Anterior cingulate cortex (tissue), 58 donors: ENCODE data around the gene ASB14.
"Not testable (repeated sequence)": the region's sequence is repeated elsewhere in the genome, so short reads cannot be mapped to it uniquely, and the experiment has no call there.

Experiments used
- DNase-seq, 58 donors: peaks; one replicate each; lab custom pipeline; 2025; lab: John Stamatoyannopoulos, UW

The ASB14 gene

DNA sequence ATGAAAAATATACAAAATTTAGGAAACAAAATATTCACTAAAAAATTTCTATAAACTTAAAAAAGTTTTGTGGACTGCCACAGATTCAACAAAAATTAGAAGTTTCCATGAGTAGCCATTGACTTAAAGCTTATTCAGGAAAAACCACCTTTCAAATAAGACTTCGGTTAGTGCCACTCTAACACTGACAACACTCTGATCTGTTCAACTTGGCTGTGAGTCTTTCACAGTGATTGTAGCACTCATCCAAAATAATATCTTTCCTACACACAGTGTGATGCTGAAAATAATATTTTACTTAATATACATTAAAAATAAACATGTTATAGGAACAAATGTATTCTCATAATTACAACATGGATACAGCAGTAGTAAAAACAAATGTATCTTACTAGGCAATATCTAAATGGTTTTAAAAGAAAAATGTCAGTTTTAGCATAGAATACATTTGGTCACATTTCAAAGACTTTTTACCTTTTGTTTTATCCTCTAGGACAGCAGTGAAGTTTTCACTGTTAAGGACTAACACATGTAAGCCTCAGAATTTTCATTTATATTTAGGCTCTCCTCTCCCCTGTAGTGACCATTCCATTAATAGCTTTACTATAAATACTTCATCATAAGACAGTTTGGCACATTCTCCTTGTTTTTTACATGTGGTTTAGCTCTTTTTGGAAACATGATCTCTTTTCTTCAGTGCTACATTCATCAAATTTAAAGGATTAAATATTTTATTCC is at the start of gene ASB14:
Gene ASB14, minus strand, starts transcription at position 527 of the 738 bp plus-strand sequence. CDS start 652 bp downstream, outside the sequence.
- no peak for DNase-seq

DNA sequence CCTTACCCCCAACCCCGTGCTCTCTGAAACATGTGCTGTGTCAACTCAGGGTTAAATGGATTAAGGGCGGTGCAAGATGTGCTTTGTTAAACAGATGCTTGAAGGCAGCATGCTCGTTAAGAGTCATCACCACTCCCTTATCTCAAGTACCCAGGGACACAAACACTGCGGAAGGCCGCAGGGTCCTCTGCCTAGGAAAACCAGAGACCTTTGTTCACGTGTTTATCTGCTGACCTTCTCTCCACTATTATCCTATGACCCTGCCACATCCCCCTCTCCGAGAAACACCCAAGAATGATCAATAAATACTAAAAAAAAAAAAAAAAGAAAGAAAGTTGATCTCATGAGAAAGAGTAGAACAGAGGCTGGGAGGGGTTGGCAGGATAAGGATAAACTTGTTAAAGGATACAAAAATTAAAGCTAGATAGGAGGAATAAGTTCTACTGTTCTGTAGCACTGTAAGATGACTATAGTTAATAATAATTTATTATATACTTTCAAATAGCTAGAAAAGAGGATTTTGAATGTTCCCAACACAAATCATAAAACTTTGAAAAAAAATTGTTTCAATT is 46.7 kb upstream of the ASB14 start:
- not testable (repeated sequence) for DNase-seq

DNA sequence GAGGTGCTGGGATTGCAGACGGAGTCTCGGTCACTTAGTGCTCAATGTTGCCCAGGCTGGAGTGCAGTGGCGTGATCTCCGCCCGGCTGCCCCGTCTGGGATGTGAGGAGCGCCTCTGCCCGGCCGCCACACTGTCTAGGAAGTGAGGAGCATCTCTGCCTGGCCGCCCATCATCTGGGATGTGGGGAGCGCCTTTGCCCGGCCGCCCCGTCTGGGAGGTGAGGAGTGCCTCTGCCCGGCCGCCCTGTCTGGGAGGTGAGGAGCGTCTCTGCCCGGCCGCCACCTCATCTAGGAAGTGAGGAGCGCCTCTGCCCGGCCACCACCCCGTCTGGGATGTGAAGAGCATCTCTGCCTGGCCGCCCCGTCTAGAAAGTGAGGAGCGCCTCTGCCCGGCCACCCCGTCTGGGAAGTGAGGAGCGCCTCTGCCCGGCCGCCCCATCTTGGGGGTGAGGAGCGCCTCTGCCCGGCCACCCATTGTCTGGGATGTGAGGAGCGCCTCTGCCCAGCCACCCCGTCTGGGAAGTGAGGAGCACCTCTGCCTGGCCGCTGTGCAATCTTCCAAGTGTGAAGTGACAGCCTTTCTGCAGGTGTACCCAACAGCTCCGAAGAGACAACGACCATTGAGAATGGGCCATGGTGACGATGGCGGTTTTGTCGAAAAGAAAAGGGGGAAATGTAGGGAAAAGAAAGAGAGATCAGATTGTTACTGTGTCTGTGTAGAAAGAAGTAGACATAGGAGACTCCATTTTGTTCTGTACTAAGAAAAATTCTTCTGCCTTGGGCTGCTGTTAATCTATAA is 46.0 kb upstream of the ASB14 start:
- not testable (repeated sequence) for DNase-seq

DNA sequence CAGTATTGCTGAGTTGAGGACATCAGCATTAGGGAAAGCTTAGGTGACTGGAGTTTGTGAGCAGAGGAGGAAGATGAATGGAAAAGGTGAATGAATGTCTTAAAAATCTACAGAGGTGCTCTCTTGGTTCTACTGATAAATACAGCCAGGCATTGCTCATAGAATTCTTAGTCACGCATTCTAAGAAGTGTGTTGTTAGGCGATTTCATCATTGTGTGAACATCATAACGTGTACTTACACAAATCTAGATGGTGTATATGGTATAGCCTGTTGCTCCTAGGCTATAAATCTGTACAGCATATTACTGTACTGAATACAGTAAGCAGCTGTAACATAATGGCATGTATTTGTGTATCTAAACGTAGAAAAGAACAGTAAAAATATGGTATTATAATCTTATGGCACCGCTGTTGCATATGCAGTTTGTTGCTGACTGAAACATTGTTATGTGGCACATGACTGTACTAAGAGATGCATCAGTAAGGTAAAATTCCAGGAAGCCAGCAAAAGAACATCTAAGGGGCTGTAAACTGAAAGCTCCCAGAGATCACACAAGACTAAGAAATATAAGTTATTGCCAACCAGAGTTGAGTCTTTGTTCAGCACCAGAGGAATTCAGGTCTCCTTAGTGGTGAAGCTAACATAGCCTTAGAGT is 42.9 kb upstream of the ASB14 start:
- DNase-seq = no peak

DNA sequence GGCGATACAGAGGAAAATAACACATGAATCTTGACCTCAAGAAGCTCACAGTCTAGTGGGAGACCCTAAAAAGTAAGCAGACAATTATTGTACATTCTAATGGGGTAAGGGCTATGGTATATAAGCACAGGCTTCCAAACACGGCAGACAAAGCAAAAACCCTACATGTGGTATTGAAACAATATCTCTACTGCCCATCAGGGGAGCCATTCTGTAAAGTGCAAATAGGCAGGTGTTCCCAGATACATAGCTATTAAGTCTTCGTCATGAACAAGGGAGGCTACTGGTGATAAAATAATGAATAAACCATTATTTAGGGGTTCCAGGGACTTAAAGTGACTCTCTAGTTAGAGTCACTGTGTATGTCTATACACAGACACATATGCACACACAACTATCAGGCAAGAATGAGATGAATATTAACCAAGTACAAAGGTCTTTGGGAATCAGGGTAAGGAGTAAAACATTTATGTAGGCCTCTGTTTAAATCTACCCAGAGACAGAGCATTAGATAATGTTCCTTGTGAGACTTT is 38.7 kb upstream of the ASB14 start:
- DNase-seq = no peak

DNA sequence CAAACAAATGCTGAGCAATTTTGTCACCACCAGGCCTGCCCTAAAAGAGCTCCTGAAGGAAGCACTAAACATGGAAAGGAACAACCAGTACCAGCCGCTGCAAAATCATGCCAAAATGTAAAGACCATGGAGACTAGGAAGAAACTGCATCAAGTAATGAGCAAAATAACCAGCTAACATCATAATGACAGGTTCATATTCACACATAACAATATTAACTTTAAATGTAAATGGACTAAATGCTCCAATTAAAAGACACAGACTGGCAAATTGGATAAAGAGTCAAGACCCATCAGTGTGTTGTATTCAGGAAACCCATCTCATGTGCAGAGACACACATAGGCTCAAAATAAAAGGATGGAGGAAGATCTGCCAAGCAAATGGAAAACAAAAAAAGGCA is 34.0 kb upstream of the ASB14 start:
- not testable (repeated sequence) for DNase-seq

DNA sequence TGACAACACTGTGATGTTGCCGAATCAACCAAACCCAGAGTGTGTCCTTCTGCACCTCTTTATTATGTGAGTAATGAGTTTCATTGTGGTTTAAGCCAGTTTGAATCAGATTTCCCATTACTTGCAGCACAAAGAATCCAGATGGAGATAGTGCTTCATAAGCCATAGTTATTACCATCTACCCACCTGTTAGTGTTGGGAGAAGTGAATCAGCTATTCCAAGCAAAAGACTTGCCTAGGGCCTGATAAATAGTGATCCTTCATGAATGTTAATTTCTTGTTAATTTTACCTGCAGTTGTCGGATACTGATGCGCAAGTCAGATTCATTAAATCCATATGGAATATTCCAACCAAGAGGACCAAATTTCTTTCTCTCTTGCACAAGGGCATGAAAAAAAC is 21.7 kb upstream of the ASB14 start:
- DNase-seq = no peak

DNA sequence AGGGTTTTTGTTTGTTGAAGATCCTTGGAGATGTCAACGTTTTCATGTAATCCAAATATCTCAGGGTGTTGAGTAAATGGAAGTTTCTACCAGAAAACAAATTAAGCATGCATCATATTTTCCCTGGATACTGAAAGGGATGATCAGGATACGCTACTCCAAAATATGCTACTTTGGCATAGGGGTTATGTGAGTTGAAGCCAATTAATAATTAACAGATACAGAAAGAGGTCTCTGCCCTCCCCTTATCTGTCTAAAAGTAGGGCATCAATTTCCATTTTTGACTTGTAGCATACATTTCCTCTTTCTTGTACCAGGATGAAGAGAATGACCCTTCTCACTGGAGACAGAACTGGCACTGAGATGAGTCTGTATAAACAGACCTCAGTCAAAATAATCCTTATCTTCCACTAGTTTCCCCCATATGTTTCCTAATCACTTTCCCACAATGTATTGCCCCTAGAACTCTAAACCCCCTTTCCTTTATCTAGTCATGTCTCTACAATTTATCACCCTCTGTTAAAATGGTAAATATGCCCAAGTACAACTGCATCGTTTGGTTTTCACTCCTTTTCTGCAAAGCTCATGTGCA is 17.4 kb upstream of the ASB14 start:
- DNase-seq = no peak

DNA sequence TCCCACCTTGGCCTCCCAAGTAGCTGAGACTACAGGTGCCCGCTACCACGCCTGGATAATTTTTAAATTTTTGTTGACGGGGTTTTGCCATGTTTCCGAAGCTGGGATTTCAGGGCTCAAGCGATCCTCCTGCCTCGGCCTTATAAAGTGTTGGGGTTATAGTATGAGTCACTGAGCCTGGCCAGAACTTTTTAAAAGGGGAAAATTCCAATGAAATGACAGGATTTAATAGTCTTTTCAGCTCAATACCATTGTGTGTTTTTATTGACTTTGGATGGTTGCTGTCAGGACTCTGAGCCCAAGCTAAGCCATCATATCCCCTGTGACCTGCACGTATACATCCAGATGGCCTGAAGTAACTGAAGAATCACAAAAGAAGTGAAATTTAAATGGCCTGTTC is 11.0 kb upstream of the ASB14 start:
- DNase-seq = not testable (repeated sequence)

DNA sequence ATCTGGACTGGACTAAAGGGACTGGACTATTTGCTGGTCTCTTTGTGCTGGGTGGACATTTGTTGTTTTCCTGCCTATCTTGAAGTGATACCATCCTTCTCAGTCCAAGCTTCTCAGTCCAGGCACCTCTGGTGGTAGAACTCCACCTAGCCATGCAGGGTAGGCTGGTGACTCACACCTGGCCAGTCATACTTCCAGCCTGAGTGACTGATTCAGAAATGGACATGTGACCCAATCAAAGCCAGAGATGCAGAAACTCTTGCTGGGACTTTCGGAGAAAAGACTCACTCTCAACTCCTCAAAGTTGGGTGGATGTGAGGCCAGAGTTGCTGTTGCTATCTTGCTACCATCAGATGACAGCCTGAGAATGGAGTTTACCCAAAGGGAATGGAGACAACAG is 5.6 kb upstream of the ASB14 start:
- DNase-seq = no peak

DNA sequence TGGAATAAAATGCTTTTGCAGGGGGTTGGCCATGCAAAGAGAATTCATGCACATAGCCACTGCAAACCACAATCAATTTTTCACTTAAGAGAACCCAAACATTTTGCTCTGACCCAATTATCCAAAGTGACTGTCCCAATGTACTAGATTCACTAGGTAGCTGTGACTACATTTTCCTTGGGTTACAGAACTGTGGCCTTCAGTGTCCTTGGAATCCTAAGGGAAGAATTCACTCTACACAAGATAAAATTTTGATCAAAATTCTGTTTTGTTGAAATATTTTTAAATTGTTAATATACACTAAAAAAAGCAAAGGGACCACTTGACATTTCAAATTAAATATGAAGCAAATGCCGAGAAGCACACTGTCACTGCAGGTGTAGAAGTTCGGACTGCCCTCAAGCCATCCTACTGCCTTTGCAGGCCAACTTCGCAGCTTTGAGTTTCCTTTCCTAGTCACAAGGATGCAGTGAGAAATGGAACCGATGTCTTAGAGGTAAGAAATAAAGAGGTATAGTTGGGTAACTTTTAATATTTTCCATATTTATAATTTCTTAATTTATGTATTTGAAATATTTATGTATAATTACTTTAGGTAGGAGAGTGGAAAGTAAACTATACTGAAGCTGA is 527 bp upstream of the ASB14 start:
- DNase-seq = no peak

DNA sequence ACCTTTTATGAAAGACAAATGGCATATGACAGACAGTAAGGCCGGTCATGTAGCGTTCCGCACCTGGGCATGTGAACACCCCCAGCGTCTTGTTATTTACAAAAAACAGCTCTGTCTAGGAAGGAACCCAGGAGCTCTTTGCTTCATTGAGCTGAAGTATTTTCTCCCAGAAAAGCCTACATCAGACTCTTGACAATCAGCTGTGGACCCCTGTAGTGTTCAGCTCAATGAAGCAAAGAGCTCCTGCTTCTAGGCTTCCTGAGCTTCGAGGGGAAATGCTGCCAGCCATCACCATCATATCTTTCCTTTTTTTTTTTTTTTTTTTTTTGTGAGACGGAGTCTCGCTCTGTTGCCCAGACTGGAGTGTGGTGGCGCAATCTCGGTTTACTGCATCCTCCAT is 4.1 kb downstream of the ASB14 start:
- DNase-seq = no peak

DNA sequence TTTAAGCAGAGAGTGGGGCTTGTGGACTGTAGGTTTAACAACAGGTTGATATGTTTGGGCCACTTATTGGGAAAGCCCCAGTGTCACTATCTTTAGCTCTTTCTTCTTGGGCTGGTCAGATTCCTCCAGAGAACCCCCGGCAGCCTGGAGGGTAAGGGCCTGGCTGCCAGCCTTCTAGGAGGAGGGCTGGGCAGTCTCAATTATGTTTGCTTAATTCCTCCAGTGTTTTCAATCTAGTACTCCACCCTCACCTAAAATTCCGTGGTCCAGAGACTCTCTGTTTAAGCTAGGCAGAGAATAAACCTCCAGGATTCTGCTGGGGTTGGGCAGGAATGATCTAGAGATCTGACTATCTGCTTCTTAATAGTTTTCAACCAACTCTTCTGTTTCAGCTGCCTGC is 5.3 kb downstream of the ASB14 start:
- no peak for DNase-seq

DNA sequence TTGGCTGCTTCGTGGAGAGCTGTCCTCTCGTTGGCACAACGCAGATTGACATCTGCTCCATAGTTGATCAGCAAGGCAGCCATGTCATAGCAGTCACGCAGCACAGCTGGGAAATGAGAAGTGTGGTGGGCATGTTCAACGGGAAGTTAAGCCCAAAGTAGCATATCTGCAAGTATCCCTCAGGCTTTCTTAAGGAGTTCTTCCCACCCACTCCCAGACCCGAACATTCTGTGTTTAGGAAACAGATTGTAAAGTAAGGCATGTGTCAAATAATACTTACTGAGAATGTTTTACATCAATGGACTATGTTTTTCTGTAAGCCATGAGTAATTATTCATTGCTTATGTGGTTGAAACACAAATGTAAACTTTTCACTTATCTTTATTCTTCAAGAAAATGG is 9.2 kb downstream of the ASB14 start:
- DNase-seq = no peak

DNA sequence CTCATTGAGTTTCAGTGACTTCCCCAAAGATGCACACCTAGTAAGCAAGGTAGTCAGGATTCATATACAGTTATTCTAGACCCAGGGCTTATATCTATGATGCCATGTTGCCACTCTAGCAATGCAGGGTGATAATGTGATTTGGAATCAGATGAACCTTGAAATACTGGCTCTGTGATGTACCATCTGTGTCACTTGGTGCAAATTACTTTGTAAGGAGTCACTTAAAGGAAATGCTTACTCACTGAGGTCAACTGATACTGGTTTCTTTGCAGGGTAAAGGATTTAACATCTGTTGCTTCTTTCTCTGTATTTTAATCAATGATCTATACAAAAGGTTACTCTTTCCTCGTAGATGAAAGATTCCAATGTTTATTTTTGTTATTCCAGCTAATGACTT is 10.8 kb downstream of the ASB14 start:
- no peak for DNase-seq

DNA sequence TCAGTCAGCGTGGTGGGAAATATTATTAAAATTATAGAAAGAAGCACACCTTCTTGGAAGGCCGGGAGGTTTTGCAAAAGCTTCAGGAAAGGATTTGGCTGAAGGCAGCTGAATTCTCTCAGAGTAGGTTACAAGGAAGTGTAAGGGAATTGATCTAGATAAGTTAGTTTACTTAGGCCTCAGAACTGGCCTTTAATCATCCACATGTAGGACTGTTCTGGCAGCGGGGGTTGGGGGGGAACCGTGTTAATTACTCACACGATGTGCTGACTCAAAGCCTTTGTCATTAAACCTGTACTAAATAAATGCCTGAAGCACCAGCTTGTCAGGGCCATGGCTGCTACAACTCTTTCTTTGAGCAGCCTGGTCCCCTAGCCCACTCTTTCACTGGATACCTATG is 12.8 kb downstream of the ASB14 start:
- DNase-seq = no peak

DNA sequence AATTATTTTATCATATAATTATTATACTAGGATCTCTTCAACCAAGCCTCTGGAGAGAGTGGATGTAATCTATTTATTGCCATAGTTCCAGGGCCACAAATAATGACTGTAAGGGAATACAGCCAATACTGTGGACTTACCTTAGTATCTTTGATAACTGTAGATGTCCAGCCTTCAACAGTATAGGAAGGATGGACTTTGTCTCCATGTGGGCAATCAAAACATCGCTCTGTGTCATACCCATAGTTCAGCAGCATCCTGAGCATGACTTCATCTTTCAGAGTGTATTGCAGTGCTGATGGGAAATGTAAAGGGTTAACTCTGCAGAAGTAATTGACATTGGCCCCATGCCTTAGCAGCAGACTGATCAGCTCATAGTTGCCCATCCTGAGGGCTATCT is 14.2 kb downstream of the ASB14 start:
- no peak for DNase-seq

DNA sequence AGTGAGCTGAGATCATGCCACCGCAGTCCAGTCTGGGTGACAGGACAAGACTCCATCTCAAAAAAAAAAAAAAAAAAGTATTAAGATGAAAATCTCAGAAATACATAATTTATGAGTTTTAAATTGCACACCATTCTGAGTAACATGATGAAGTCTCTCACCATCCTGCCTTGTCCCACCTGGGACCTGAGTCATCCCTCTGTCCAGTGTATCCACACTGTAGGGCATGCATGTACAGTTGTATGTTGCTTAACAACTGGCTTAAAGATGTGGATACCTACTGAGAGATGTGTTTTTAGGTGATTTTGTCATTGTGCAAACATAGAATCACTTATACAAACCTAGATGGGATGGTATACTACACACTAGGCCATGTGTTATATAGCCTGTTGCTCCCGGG is 17.1 kb downstream of the ASB14 start:
- DNase-seq = no peak

DNA sequence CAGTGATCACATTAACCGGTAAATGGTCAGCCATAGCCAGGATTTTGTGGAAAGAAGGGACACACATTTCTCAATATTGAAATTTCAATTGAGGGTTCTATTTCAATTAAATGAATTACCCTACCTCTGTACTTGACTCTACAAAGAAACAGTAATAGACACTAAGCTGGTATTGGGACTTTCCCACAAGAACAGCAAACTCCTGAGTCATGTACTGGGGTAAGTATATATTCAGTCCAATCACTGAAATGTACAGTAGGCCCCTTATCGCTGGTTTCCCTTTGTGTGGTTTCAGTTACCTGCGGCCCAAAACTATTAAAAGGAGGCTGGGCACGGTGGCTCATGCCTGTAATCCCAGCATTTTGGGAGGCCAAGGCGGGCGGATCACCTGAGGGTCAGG is 17.6 kb downstream of the ASB14 start:
- no peak for DNase-seq

DNA sequence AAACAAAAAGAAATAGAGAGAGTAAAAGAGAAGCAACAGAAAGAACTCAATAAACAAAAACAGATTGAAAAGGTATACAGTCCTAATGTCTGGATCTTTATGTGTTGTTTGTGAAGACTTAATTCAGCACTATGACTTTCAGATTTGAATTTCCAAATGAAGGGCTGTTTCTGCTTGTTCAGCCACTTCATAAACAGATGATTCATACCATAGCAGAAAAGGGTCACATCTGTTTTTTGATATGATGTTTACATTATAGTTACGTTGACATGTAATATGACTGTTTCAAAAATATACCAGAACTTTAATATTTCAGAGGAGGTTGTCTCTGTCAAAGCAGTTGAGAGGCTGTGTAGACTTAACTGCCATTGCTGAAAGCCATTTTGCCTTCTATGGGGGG is 24.1 kb downstream of the ASB14 start:
- DNase-seq = no peak
